ENCODE data around the gene SALL2.

GRCh38 chr14:21572604-21573003 is 46.5 kb upstream of the SALL2 start:
- TF ChIP-seq CTCF (IDR thresholded peaks at IDR 0.05), result no peak
- no peak for TF ChIP-seq POLR2A (IDR thresholded peaks at IDR 0.05)

All from adrenal gland (tissue), 5 donors.